BLaER1 (cell line): ENCODE results near the gene ARID3B.

ENCODE experiments used
- H3K27ac ChIP-seq: shearing (Covaris generic); formaldehyde crosslinking; 2 replicates; pipeline ENCODE4 v1.8.1; 2022
- H3K27me3 ChIP-seq: shearing (Covaris generic); formaldehyde crosslinking; 2 replicates; pipeline ENCODE4 v1.8.1; 2022
- H3K36me3 ChIP-seq: shearing (Covaris generic); formaldehyde crosslinking; 2 replicates; pipeline ENCODE4 v1.8.1; 2022
- H3K4me1 ChIP-seq: shearing (Covaris generic); formaldehyde crosslinking; 2 replicates; pipeline ENCODE4 v1.8.1; 2022
- H3K4me2 ChIP-seq: shearing (Covaris generic); formaldehyde crosslinking; 2 replicates; pipeline ENCODE4 v1.8.1; 2022
- H3K4me3 ChIP-seq: shearing (Covaris generic); formaldehyde crosslinking; 2 replicates; pipeline ENCODE4 v1.8.1; 2022
- H3K9ac ChIP-seq: shearing (Covaris generic); formaldehyde crosslinking; 2 replicates; pipeline ENCODE4 v1.8.1; 2022
- H3K9me3 ChIP-seq: shearing (Covaris generic); formaldehyde crosslinking; 2 replicates; pipeline ENCODE4 v1.8.1; 2022
- H4K20me1 ChIP-seq: shearing (Covaris generic); formaldehyde crosslinking; 2 replicates; pipeline ENCODE4 v1.8.1; 2022
- Cebpa-rat ChIP-seq: shearing (Covaris generic); IDR thresholded peaks from 2 replicates; pipeline ENCODE4 v1.8.1; 2022

The ARID3B gene

DNA sequence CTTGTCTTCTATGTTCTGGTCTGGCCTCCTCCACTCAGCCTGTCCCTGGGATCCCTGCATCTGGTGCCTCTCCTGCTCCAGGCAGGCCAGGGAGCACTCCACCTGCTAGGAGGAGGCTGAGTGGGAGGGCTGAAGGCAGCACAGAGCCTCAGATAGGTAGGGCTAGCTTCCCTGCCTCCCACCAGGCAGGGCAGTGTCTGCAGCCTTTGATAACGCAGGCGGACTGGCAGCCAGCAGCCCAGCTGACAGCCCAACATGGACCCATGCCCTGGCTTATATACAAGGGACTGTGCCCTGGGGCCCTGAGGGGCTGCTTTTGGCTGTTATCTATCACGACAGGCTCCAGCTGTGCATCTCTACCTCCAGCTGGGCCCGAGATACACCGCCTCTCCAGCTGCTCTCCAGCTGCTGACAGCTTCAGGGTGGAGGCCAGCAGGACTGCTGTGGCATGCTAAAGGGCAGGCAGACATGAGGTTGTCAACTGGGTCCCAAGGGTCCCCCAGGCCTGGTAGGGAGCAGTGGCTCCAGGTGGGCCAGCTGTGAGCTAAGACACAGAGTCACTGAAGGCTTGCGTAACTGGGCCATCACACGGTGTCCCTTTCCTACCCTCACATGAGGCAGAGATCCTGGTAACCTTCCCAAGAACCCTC lies 69.4 kb downstream of the ARID3B start:
- Histone ChIP-seq H3K36me3 (no peaks in the 10 kb centered on the region), H3K27me3 (no peaks in the 10 kb centered on the region), H3K4me1 (peaks cover 43% of the 10 kb centered on the region), H3K4me2 (peak overlapping the region; percentile 62), H3K9ac (peak overlapping the region; percentile 48; the same call in 1 of the 2 replicates), H3K9me3 (no peaks in the 10 kb centered on the region), H4K20me1 (no peaks in the 10 kb centered on the region; the same call in 1 of the 2 replicates), H3K4me3 (no peak overlapping the region), H3K27ac (peak overlapping the region; percentile 39; the same call in 1 of the 2 replicates)
- peak; percentile 72; the same call in 1 of the 2 replicates for TF ChIP-seq Cebpa-rat

- peaks cover 6% of the 10 kb centered on the region for H4K20me1 ChIP-seq
- no peaks in the 10 kb centered on the region for H3K36me3 ChIP-seq
- no peak overlapping the region for H3K9ac ChIP-seq
- peak overlapping the region; percentile 62; the same call in 1 of the 2 replicates for H3K4me2 ChIP-seq
- H3K27me3 ChIP-seq = no peaks in the 10 kb centered on the region
- H3K9me3 ChIP-seq = no peaks in the 10 kb centered on the region
- peaks cover 41% of the 10 kb centered on the region for H3K4me1 ChIP-seq
- H3K4me3 ChIP-seq = no peak overlapping the region
- TF ChIP-seq Cebpa-rat = no peak
- H3K27ac ChIP-seq = peak overlapping the region; percentile 39; the same call in 1 of the 2 replicates
These were observed 70.3 kb downstream of the ARID3B start for GRCh38 chr15:74611341-74611740.

- H3K36me3 ChIP-seq = no peaks in the 10 kb centered on the region
- H3K4me2 ChIP-seq = peak overlapping the region; percentile 62; the same call in 1 of the 2 replicates
- H3K9ac ChIP-seq = no peak overlapping the region
- H3K9me3 ChIP-seq = no peaks in the 10 kb centered on the region
- peaks cover 45% of the 10 kb centered on the region for H3K4me1 ChIP-seq
- TF ChIP-seq Cebpa-rat = no peak
- H3K4me3 ChIP-seq = no peak overlapping the region
- no peak overlapping the region for H3K27ac ChIP-seq
- H4K20me1 ChIP-seq = peaks cover 11% of the 10 kb centered on the region
- no peaks in the 10 kb centered on the region for H3K27me3 ChIP-seq
These were observed 70.8 kb downstream of the ARID3B start for GRCh38 chr15:74611834-74612233.

GRCh38 chr15:74612677-74613076 lies 71.7 kb downstream of the ARID3B start:
- Histone ChIP-seq H3K4me1 (peaks cover 54% of the 10 kb centered on the region), H3K9me3 (no peaks in the 10 kb centered on the region), H3K36me3 (peaks cover 6% of the 10 kb centered on the region), H3K9ac (no peak overlapping the region), H4K20me1 (peaks cover 19% of the 10 kb centered on the region), H3K4me3 (no peak overlapping the region), H3K27me3 (no peaks in the 10 kb centered on the region), H3K4me2 (no peak overlapping the region), H3K27ac (no peak overlapping the region)
- TF ChIP-seq Cebpa-rat = no peak

- no peaks in the 10 kb centered on the region for H3K9me3 ChIP-seq
- H3K36me3 ChIP-seq = peaks cover 12% of the 10 kb centered on the region
- no peak overlapping the region for H3K9ac ChIP-seq
- no peak overlapping the region for H3K27ac ChIP-seq
- peaks cover 60% of the 10 kb centered on the region for H3K4me1 ChIP-seq
- H4K20me1 ChIP-seq = peaks cover 26% of the 10 kb centered on the region
- H3K27me3 ChIP-seq = no peaks in the 10 kb centered on the region
- TF ChIP-seq Cebpa-rat = no peak
- H3K4me2 ChIP-seq = no peak overlapping the region
- H3K4me3 ChIP-seq = no peak overlapping the region
These were observed 72.3 kb downstream of the ARID3B start for GRCh38 chr15:74613089-74613952.

DNA sequence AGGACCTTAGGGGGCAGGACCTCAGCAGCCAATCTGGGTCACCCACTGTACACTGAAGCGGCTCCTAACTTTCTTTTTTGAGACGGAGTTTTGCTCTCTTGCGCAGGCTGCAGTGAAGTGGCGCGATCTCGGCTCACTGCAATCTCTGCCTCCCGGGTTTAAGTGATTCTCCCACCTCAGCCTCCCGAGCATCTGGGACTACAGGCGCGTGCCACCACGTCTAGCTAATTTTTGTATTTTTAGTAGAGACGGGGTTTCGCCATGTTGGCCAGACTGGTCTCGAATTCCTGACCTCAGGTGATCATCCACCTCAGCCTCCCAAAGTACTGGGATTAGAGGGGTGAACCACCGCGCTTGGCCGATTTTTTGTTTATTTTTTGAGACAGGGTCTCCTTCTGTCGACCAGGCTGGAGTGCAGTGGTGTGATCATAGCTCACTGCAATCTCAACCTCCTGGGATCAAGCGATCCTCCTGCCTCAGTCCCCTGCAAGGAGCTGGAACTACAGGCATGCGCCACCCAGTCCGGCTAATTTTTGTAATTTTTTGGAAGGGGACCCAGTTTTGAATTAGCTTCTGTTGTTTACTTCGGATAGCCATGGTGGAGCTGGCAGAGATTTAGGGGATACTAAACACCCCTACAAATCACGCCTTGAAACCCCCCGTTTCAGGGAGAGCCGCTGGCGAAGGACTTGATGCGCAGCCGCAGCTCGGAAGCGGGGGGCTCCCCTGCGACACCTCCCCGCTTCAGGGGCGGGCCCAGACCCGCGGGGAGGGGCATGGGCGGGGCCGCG lies 73.1 kb downstream of the ARID3B start:
- H3K4me2 ChIP-seq = peak overlapping the region; percentile 96
- H3K36me3 ChIP-seq = peaks cover 21% of the 10 kb centered on the region
- H3K27ac ChIP-seq = peak overlapping the region; percentile 98; the same call in 1 of the 2 replicates

GRCh38 chr15:74614744-74615507 lies 73.9 kb downstream of the ARID3B start:
- Histone ChIP-seq H3K27me3 (no peaks in the 10 kb centered on the region), H3K27ac (peak overlapping the region; percentile 98), H3K9ac (peak overlapping the region; percentile 97), H3K4me1 (peaks cover 66% of the 10 kb centered on the region), H3K36me3 (peaks cover 28% of the 10 kb centered on the region), H3K9me3 (no peaks in the 10 kb centered on the region), H3K4me2 (peak overlapping the region; percentile 96), H3K4me3 (peak overlapping the region; percentile 99), H4K20me1 (peaks cover 42% of the 10 kb centered on the region)
- TF ChIP-seq Cebpa-rat = no peak

More for the DNA sequence above, 73.1 kb downstream of the ARID3B start:
- H3K9ac ChIP-seq = peak overlapping the region; percentile 97; the same call in 1 of the 2 replicates
- peak overlapping the region; percentile 99 for H3K4me3 ChIP-seq
- no peaks in the 10 kb centered on the region for H3K9me3 ChIP-seq
- TF ChIP-seq Cebpa-rat = no peak
- H3K4me1 ChIP-seq = peaks cover 66% of the 10 kb centered on the region
- peaks cover 34% of the 10 kb centered on the region for H4K20me1 ChIP-seq
- H3K27me3 ChIP-seq = no peaks in the 10 kb centered on the region

- Histone ChIP-seq H3K27ac (peak within 1 kb of the TSS; percentile 98), H3K36me3 (peaks cover 37% of the 10 kb centered on the region), H3K9me3 (no peaks in the 10 kb centered on the region), H3K27me3 (no peaks in the 10 kb centered on the region), H3K4me1 (peaks cover 66% of the 10 kb centered on the region), H3K4me3 (peak within 1 kb of the TSS; percentile 99), H4K20me1 (peaks cover 50% of the 10 kb centered on the region), H3K4me2 (peak within 1 kb of the TSS; percentile 96), H3K9ac (peak within 1 kb of the TSS; percentile 97)
- no peak for TF ChIP-seq Cebpa-rat
These were observed 74.7 kb downstream of the ARID3B start, which contains the start of gene CLK3 for GRCh38 chr15:74615508-74616365. TSS of gene CLK3 (plus strand) at chr15:74615836. CDS start at chr15:74619197, 3,361 bp downstream.
